GM19397 (cell line): ENCODE data around the gene AVEN.
"Not testable (repeated sequence)": the region's sequence is repeated elsewhere in the genome, so short reads cannot be mapped to it uniquely, and the experiment has no call there.

Experiments
- ATAC-seq: cut with Tn5 transposase; IDR thresholded peaks from one replicate; pipeline ENCODE4 v1.9.1; 2021; ENCODE audit warnings: mild to moderate bottlenecking, moderate library complexity; ENCODE audit not compliant: unreplicated experiment

Gene AVEN

GRCh38 chr15:34038871-34039789 is at the start of gene AVEN:
Gene AVEN (minus strand): TSS chr15:34039204. CDS start chr15:34039046, 158 bp downstream.
- ATAC-seq, result peak; percentile 59

GRCh38 chr15:34085746-34086145 is 46.7 kb upstream of the AVEN start:
- ATAC-seq, result no peak

- ATAC-seq, result no peak
Measured at GRCh38 chr15:34084086-34084485, 45.1 kb upstream of the AVEN start.

GRCh38 chr15:34079904-34080303 is 40.9 kb upstream of the AVEN start:
- ATAC-seq, result no peak

GRCh38 chr15:34078900-34079299 is 39.9 kb upstream of the AVEN start:
- no peak for ATAC-seq

GRCh38 chr15:34076785-34077184 is 37.8 kb upstream of the AVEN start:
- no peak for ATAC-seq

GRCh38 chr15:34070003-34070402 is 31.0 kb upstream of the AVEN start:
- no peak for ATAC-seq

GRCh38 chr15:34065941-34066340 is 26.9 kb upstream of the AVEN start:
- no peak for ATAC-seq

GRCh38 chr15:34065261-34065660 is 26.3 kb upstream of the AVEN start:
- no peak for ATAC-seq

GRCh38 chr15:34064438-34064837 is 25.4 kb upstream of the AVEN start:
- no peak for ATAC-seq

GRCh38 chr15:34059946-34060345 is 20.9 kb upstream of the AVEN start:
- no peak for ATAC-seq

GRCh38 chr15:34059476-34059875 is 20.5 kb upstream of the AVEN start:
- no peak for ATAC-seq

GRCh38 chr15:34056911-34057310 is 17.9 kb upstream of the AVEN start:
- no peak for ATAC-seq

GRCh38 chr15:34055868-34056595 is 17.0 kb upstream of the AVEN start:
- no peak for ATAC-seq

- no peak for ATAC-seq
Measured at GRCh38 chr15:34054081-34054707, 15.2 kb upstream of the AVEN start.

GRCh38 chr15:34050385-34050784 is 11.4 kb upstream of the AVEN start:
- ATAC-seq, result not testable (repeated sequence)

- no peak for ATAC-seq
Measured at GRCh38 chr15:34049112-34049511, 10.1 kb upstream of the AVEN start.

- ATAC-seq, result no peak
Measured at GRCh38 chr15:34047893-34048775, 9.1 kb upstream of the AVEN start.

- ATAC-seq, result no peak
Measured at GRCh38 chr15:34046471-34047145, 7.6 kb upstream of the AVEN start.

- ATAC-seq, result no peak
Measured at GRCh38 chr15:34043813-34044212, 4.8 kb upstream of the AVEN start.
